Subcutaneous adipose tissue (tissue), 4 donors: Measurements from ENCODE around the gene ATP2B2. TPM values are rescaled to one million over a fixed set of nuclear protein-coding genes. Genes with fewer than 3 reads are reported as not detected.

Experiments
- total RNA-seq, 4 donors: library from RNA; depleted of rRNA; stranded (reverse); fragments of >200 nt; gene quantifications; one replicate each; pipeline ENCODE4 v1.1.0, GENCODE V29; 2016
- TF ChIP-seq, protein P1 (sequence below): fragments of 450-650 bp; IDR thresholded peaks from one replicate; pipeline ENCODE4 v1.5.1; 2016; ENCODE audit warnings: low read depth, mild to moderate bottlenecking, control low read depth, antibody characterized with exemption, moderate library complexity

ATP2B2 gene
- total RNA-seq, 4 donors from 2014 or later = 0.34 to 0.44 TPM; not detected in 2

DNA sequence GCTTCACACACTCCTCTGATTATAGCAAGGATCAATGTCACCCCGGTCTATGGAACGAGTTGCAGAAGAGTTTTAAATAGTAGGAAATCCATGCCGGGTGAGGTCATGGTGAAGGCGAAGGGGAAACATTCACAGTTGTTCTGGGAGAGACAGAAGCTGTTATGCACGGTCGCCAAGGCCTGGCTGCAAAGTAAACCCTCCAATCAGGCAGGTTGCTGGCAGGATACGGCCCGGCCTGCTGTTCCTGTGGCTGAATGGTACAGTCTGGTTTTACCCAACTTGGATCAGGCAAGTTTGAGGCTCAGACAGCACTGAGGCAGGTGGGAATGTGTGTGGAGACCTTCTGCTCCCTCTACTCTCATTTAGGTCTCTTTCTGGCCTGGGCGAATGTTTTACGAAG is 45.3 kb upstream of the ATP2B2 start:
- TF ChIP-seq, protein P1, sequence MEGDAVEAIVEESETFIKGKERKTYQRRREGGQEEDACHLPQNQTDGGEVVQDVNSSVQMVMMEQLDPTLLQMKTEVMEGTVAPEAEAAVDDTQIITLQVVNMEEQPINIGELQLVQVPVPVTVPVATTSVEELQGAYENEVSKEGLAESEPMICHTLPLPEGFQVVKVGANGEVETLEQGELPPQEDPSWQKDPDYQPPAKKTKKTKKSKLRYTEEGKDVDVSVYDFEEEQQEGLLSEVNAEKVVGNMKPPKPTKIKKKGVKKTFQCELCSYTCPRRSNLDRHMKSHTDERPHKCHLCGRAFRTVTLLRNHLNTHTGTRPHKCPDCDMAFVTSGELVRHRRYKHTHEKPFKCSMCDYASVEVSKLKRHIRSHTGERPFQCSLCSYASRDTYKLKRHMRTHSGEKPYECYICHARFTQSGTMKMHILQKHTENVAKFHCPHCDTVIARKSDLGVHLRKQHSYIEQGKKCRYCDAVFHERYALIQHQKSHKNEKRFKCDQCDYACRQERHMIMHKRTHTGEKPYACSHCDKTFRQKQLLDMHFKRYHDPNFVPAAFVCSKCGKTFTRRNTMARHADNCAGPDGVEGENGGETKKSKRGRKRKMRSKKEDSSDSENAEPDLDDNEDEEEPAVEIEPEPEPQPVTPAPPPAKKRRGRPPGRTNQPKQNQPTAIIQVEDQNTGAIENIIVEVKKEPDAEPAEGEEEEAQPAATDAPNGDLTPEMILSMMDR = no peak

DNA sequence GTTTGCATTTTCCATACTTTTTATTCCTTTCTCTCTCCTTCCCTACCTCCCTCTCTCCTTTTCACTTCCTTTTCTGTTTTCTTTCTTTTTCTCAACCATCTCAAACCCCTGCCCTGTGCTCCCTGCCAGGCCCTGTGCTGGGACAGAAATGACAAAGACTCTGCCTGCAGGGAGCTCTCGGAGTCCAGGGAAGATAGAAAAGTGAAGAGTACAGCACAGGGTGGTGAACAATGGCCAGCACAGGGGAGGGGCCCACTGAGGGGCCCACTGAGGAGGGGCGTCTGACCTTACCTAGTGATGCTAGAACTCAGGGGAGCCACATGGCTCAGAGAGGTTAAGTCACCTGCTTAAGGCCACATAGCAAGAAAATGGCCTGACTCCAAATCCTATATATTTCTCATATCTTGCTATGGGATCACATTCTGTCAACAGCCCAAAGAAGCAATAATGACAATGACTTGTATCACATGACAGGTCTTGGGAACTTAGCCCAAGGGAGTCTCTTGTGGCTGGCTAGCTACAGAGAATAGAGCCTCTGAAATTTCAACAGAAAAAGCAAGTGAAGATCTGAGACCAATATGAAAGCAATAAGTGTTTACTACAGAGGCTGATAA is 44.3 kb upstream of the ATP2B2 start:
- TF ChIP-seq, protein P1 = no peak

DNA sequence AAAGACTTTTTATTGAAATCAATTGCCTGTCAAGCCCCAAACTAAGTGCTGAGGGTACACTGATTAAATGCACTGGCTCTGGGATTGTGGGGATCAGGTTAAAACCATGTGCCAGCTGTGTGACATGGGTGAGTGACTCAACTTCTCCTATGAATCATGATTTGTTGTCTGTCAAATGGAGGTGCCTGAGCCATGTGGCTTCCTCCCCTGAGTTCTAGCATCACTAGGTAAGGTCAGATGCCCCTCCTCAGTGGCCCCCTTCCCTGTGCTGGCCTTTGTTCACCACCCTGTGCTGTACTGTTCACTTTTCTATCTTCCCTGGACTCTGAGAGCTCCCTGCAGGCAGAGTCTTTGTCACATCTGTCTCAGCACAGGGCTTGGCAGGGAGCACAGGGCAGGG is 43.6 kb upstream of the ATP2B2 start:
- TF ChIP-seq, protein P1 = no peak

DNA sequence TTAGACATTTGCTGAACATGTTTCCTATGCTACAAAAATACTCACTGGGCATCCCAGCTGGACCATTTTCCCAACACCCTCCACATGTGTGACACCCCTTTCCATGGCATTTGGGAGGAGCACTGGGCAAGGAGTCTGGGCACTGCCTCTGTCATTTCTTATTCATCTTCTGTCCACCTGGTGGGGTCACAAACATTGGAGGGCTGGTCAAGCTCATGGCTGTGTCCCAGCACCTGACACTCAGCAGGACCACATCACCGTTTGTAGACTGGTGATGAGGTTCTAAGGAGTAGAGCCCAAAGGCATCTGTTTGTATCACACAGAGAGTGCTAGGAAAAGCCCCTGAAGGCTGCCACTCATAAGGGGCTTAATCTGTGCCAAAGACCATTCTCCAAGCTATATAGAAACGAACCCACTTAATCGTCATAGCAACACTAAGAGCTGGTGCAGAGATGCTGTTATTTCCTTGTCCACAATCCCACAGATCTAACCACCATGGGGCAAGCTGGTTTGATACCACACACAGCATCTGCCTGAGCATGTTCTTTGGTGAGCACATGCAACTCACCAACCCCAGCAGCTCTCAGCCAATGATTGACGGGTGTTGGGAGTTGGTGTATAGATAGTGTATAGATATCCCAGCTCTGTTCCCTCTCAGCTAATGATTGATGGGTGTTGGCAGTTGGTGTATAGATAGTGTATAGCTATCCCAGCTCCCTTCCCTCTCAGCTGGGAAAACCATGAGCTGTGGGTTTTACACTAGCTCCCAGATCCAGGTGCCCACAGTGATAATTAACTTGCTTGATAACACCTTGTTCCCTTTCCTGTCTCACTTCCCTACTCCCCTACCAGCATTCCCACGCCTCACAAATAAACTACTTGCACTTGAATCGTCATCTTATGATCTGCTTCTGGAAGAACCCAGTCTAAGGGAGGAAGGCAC is 42.7 kb upstream of the ATP2B2 start:
- TF ChIP-seq, protein P1 = no peak

DNA sequence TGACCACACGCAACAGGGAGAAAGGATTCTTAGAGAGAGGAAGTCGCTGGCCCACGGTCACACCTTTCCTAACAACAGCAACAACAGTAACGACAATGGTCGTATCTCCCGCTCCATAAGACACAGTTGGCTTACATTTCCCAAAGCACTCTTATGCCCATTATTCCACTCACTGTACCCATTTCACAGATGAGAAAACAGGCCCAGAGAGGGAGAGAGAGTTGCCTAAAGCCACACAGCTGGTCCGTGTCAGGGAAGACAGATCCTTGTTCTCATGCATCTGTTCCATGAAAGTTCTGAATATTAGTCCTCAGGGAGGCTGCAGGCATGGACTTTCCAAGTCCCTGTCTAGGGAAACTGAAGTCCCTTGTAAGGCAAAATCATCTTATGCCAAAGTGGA is 42.0 kb upstream of the ATP2B2 start:
- TF ChIP-seq, protein P1 = no peak

DNA sequence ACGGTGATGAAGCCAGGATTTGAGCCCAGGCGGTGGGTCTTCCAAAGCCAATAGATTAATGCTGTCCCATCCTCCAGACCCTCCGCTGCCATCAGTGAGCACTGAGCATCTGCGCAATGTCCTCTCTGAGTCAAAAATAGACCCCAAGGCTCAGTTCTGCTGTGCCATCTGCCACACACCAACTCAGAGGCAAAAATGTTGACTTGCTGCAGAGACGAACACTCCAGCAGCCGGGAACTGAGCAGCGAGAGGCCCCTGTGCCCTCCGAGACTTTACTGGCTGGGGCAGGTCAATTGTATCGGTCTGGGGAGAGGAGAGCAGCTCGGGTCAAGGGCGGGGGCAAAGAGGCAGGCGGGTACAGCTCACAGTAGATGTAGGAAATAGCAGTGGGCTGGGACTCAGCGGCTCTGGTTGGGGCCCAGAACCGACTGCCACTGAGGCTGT is 41.5 kb upstream of the ATP2B2 start:
- TF ChIP-seq, protein P1 = no peak

DNA sequence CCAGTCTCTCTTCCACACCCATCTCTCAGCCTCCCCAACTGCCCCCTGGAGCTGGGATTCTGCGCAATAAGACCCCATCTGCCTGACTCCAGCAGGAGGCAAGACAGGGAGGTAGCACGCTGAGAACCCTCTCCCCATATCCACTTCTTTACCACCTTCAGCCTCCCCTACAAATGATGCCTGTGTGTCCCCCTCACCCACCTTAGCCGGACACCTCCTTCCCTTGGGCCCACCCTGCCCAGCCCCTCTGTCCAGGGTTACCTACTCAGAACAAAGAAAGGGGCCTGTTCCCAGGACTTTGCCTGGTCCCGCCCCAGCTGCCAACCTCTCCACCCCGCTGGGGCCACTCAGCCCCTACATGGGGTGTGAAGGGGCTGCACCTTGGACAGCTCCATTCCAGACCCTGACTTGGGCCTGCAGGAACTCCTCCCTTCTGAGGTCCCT is 40.8 kb upstream of the ATP2B2 start:
- TF ChIP-seq, protein P1 = no peak
